ENCODE results near the gene ACLY. TPM values are rescaled to one million over a fixed set of nuclear protein-coding genes. Genes with fewer than 3 reads are reported as not detected.

Gene ACLY
- total RNA-seq, 4 donors from 2014 or later = 91.6 to 133 (median 111) TPM

GRCh38 chr17:41901646-41902045, 17.1 kb downstream of the ACLY start:
- ATAC-seq (ENCODE audit: low FRiP score) (no peak), DNase-seq (ENCODE audit: low spot score) (no peak)
- no peak for TF ChIP-seq CTCF (IDR thresholded peaks at IDR 0.05)

GRCh38 chr17:41896726-41897125, 22.0 kb downstream of the ACLY start:
- TF ChIP-seq CTCF (IDR thresholded peaks at IDR 0.05) = no peak
- DNase-seq (ENCODE audit: low spot score) (no peak), ATAC-seq (ENCODE audit: low FRiP score) (no peak)

- DNase-seq (ENCODE audit: low spot score) (no peak), ATAC-seq (ENCODE audit: low FRiP score) (peak; percentile 35)
- no peak for TF ChIP-seq CTCF (IDR thresholded peaks at IDR 0.05)
Observed at GRCh38 chr17:41895617-41896016, 23.1 kb downstream of the ACLY start.

- TF ChIP-seq CTCF (IDR thresholded peaks at IDR 0.05) = no peak
- no peak for DNase-seq (ENCODE audit: low spot score)
- ATAC-seq (ENCODE audit: low FRiP score) = peak; percentile 53
Observed at GRCh38 chr17:41894791-41895331, 23.9 kb downstream of the ACLY start.

GRCh38 chr17:41893384-41893783, 25.4 kb downstream of the ACLY start:
- no peak for TF ChIP-seq CTCF (IDR thresholded peaks at IDR 0.05)
- DNase-seq (ENCODE audit: low spot score) = no peak
- no peak for ATAC-seq (ENCODE audit: low FRiP score)

- ATAC-seq (ENCODE audit: low FRiP score) (no peak), DNase-seq (ENCODE audit: low spot score) (no peak)
- no peak for TF ChIP-seq CTCF (IDR thresholded peaks at IDR 0.05)
Observed at GRCh38 chr17:41892021-41892376, 26.8 kb downstream of the ACLY start.

- ATAC-seq (ENCODE audit: low FRiP score) = no peak
- no peak for TF ChIP-seq CTCF (IDR thresholded peaks at IDR 0.05)
Observed at GRCh38 chr17:41891135-41892020, 27.4 kb downstream of the ACLY start.

More at GRCh38 chr17:41891135-41892020, 27.4 kb downstream of the ACLY start:
- no peak for DNase-seq (ENCODE audit: low spot score)
